Liver (tissue), 9 donors: ENCODE results near the gene COMMD1. TPM values are rescaled to one million over a fixed set of nuclear protein-coding genes. Genes with fewer than 3 reads are reported as not detected.

Source experiments
- DNase-seq: peaks from one replicate; pipeline ENCODE4 v3.0.0-alpha.2; 2017; ENCODE audit warnings: low spot score
- H3K27ac ChIP-seq, 2 donors: one replicate each; pipeline ENCODE4 v1.7.0; 2013; ENCODE audit warnings: inconsistent platforms in 2 of 2, low read length in 2 of 2, control low read depth in 1 of 2, low read depth in 1 of 2, mild to moderate bottlenecking in 1 of 2
- H3K27me3 ChIP-seq, 4 donors: one replicate each; pipeline versions ENCODE4 v1.6.1 to v1.7.0; 2013; ENCODE audit warnings: low read length in 3 of 4, inconsistent platforms in 1 of 4, mild to moderate bottlenecking in 1 of 4, moderate library complexity in 1 of 4; ENCODE audit not compliant: control insufficient read depth in 4 of 4, insufficient read depth in 4 of 4
- H3K36me3 ChIP-seq, 4 donors: one replicate each; pipeline versions ENCODE4 v1.6.1 to v1.7.0; 2013; ENCODE audit warnings: low read length in 3 of 4, mild to moderate bottlenecking in 3 of 4, low read depth in 1 of 4, moderate library complexity in 1 of 4; ENCODE audit not compliant: control insufficient read depth in 4 of 4, insufficient read depth in 3 of 4
- H3K4me1 ChIP-seq, 4 donors: one replicate each; pipeline versions ENCODE4 v1.6.1 to v1.7.0; 2013; ENCODE audit warnings: low read length in 3 of 4, mild to moderate bottlenecking in 3 of 4, moderate library complexity in 1 of 4; ENCODE audit not compliant: control insufficient read depth in 4 of 4, insufficient read depth in 4 of 4
- H3K4me3 ChIP-seq, 3 donors: one replicate each; pipeline versions ENCODE4 v1.6.1 to v1.7.0; 2013; ENCODE audit warnings: low read length in 3 of 3, control low read depth in 1 of 3, low read depth in 1 of 3, mild to moderate bottlenecking in 1 of 3
- H3K9ac ChIP-seq, 2 donors: one replicate each; pipeline ENCODE4 v1.7.0; 2013; ENCODE audit warnings: low read length in 2 of 2, mild to moderate bottlenecking in 2 of 2, moderate library complexity in 2 of 2, control low read depth in 1 of 2, low read depth in 1 of 2
- H3K9me3 ChIP-seq, 4 donors: one replicate each; pipeline versions ENCODE4 v1.6.1 to v1.7.0; 2013; ENCODE audit warnings: low read length in 3 of 4; ENCODE audit not compliant: control insufficient read depth in 4 of 4
- ATF3 ChIP-seq: IDR thresholded peaks from 2 replicates; pipeline ENCODE4 v1.6.1; 2016; ENCODE audit warnings: antibody characterized with exemption
- CTCF ChIP-seq: fragments of 150-350 bp; IDR thresholded peaks from 2 replicates; pipeline ENCODE4 v1.5.1; 2017; ENCODE audit warnings: improper control_type of control experiment, low read depth, low read length; ENCODE audit not compliant: missing input control
- EGR1 ChIP-seq, 2 donors: IDR thresholded peaks; 2 replicates each; pipeline ENCODE4 v1.6.1; 2016 to 2018; ENCODE audit warnings: antibody characterized with exemption in 2 of 2, low read depth in 2 of 2
- FOXA1 ChIP-seq: IDR thresholded peaks from 2 replicates; pipeline ENCODE4 v1.6.1; 2016; ENCODE audit warnings: antibody characterized with exemption
- FOXA2 ChIP-seq: IDR thresholded peaks from 2 replicates; pipeline ENCODE4 v1.6.1; 2016; ENCODE audit warnings: antibody characterized with exemption
- GABPA ChIP-seq, 2 donors: IDR thresholded peaks in 1 of 2; conservative IDR thresholded peaks in 1 of 2; 2 replicates each; pipeline ENCODE4 v1.6.1; 2016; ENCODE audit warnings: antibody characterized with exemption in 2 of 2, mild to moderate bottlenecking in 1 of 2, moderate library complexity in 1 of 2
- HNF4A ChIP-seq, 2 donors: conservative IDR thresholded peaks; 2 replicates each; pipeline ENCODE4 v1.6.1; 2016; ENCODE audit warnings: antibody characterized with exemption in 2 of 2, mild to moderate bottlenecking in 2 of 2
- HNF4G ChIP-seq: IDR thresholded peaks from 2 replicates; pipeline ENCODE4 v1.6.1; 2016; ENCODE audit warnings: antibody characterized with exemption
- JUND ChIP-seq, 2 donors: IDR thresholded peaks; 2 replicates each; pipeline ENCODE4 v1.6.1; 2016; ENCODE audit warnings: antibody characterized with exemption in 2 of 2
- MAX ChIP-seq: IDR thresholded peaks from 2 replicates; pipeline ENCODE4 v1.6.1; 2016; ENCODE audit warnings: antibody characterized with exemption
- NR2F2 ChIP-seq: IDR thresholded peaks from 2 replicates; pipeline ENCODE4 v1.6.1; 2016; ENCODE audit warnings: antibody characterized with exemption
- RAD21 ChIP-seq, 2 donors: IDR thresholded peaks; 2 replicates each; pipeline ENCODE4 v1.6.1; 2016; ENCODE audit warnings: antibody characterized with exemption in 2 of 2, mild to moderate bottlenecking in 2 of 2
- REST ChIP-seq: IDR thresholded peaks from 2 replicates; pipeline ENCODE4 v1.6.1; 2016; ENCODE audit warnings: antibody characterized with exemption, mild to moderate bottlenecking
- RXRA ChIP-seq, 2 donors: IDR thresholded peaks; 2 replicates each; pipeline ENCODE4 v1.6.1; 2017 to 2018; ENCODE audit warnings: antibody characterized with exemption in 2 of 2, mild to moderate bottlenecking in 1 of 2
- SP1 ChIP-seq: IDR thresholded peaks from 2 replicates; pipeline ENCODE4 v1.6.1; 2018; ENCODE audit warnings: antibody characterized with exemption, mild to moderate bottlenecking
- TAF1 ChIP-seq: conservative IDR thresholded peaks from 2 replicates; pipeline ENCODE4 v1.6.1; 2016; ENCODE audit warnings: antibody characterized with exemption, mild to moderate bottlenecking
- YY1 ChIP-seq: IDR thresholded peaks from 2 replicates; pipeline ENCODE4 v1.6.1; 2016; ENCODE audit warnings: antibody characterized with exemption, mild to moderate bottlenecking
- ZBTB33 ChIP-seq: IDR thresholded peaks from 2 replicates; pipeline ENCODE4 v1.6.1; 2016; ENCODE audit warnings: antibody characterized with exemption
- WGBS: extraction: QIAGEN DNeasy Blood & Tissue Kit; methylation state at CpG from one replicate; pipeline ENCODE4 v1.1.7; 2013; 5-methylcytosine and 5-hydroxymethylcytosine counted together
- polyA plus RNA-seq, 2 donors: library from polyadenylated mRNA; stranded (reverse) in 1 of 2; unstranded in 1 of 2; fragments of 200-250 nt in 1 of 2; fragments of >200 nt in 1 of 2; fragmentation: Nextera tagmentation in 1 of 2; extraction: Ambion mirVana in 1 of 2; gene quantifications; one replicate each; pipeline versions ENCODE4 v1.2.1 to v1.2.3, GENCODE V29; 2013 to 2015
- total RNA-seq, 2 donors: library from RNA; depleted of rRNA; stranded (reverse); fragments of >200 nt; gene quantifications; one replicate each; pipeline ENCODE4 v1.2.3, GENCODE V29; 2014
- donor health status: healthy.
- donor health status: healthy.
- donor health status: healthy.
- donor health status: healthy.
- donor health status: healthy.

Gene COMMD1
- total and polyA plus RNA-seq, 4 donors, result 17.4 to 47.9 (median 20.7) TPM

GRCh38 chr2:61928826-61929461 lies 23.5 kb downstream of the COMMD1 start:
- H3K9ac ChIP-seq, result no peak overlapping the region
- DNase-seq, result no peak
- no peaks in the 10 kb centered on the region for H3K4me1 ChIP-seq
- H3K36me3 ChIP-seq, result peaks cover 0 to 3% (median 0%) of the 10 kb centered on the region in 4 donors
- H3K27me3 ChIP-seq, result no peaks in the 10 kb centered on the region
- 85% methylated on average over 5 of the region's 5 CpGs for WGBS
- no peak overlapping the region for H3K27ac ChIP-seq
- no peaks in the 10 kb centered on the region for H3K9me3 ChIP-seq
- no peak overlapping the region for H3K4me3 ChIP-seq
- TF ChIP-seq FOXA1 (no peak), YY1 (no peak), HNF4G (no peak), SP1 (no peak), ATF3 (no peak), EGR1 (IDR thresholded peaks at IDR 0.05; ENCODE audit: low read depth in 2 of 2) (no peak), CTCF (no peak), RAD21 (IDR thresholded peaks at IDR 0.05) (no peak), HNF4A (conservative IDR thresholded peaks at IDR 0.05) (no peak), NR2F2 (no peak), REST (no peak), MAX (no peak), TAF1 (no peak), GABPA (IDR thresholded peaks at IDR 0.05 in 1 of 2, conservative IDR thresholded peaks at IDR 0.05 in 1 of 2) (no peak), FOXA2 (no peak)

- Histone ChIP-seq H3K27ac (no peak overlapping the region), H3K4me3 (no peak overlapping the region), H3K36me3 (no peaks in the 10 kb centered on the region), H3K9ac (no peak overlapping the region), H3K27me3 (no peaks in the 10 kb centered on the region), H3K9me3 (no peaks in the 10 kb centered on the region), H3K4me1 (no peaks in the 10 kb centered on the region)
- WGBS, result 92% methylated on average over 3 of the region's 3 CpGs
- no peak for DNase-seq
- no peak for TF ChIP-seq RXRA (IDR thresholded peaks at IDR 0.05)
- no peak for TF ChIP-seq ZBTB33
- no peak for TF ChIP-seq RAD21 (IDR thresholded peaks at IDR 0.05)
- TF ChIP-seq HNF4G, result no peak
- TF ChIP-seq MAX, result no peak
- no peak for TF ChIP-seq TAF1
- no peak for TF ChIP-seq FOXA1
- TF ChIP-seq JUND (IDR thresholded peaks at IDR 0.05), result no peak
- TF ChIP-seq SP1, result no peak
- TF ChIP-seq REST, result no peak
- no peak for TF ChIP-seq FOXA2
- no peak for TF ChIP-seq NR2F2
These were observed 31.6 kb downstream of the COMMD1 start for GRCh38 chr2:61937098-61937497.
